PC-3 (cell line): ENCODE data around the gene OR1I1.

Experiments
- EZH2phosphoT487 ChIP-seq: fragments of 300-600 bp; sonication (generic); IDR thresholded peaks from 2 replicates; pipeline ENCODE4 v1.6.1; 2018; ENCODE audit warnings: mild to moderate bottlenecking, antibody characterized with exemption, low read length, borderline replicate concordance
- TF ChIP-seq, protein P1 (sequence below): fragments of 300-600 bp; sonication (generic); conservative IDR thresholded peaks from 2 replicates; pipeline ENCODE4 v1.5.1; 2017; ENCODE audit warnings: antibody characterized with exemption, low read depth, mild to moderate bottlenecking, low read length

DNA sequence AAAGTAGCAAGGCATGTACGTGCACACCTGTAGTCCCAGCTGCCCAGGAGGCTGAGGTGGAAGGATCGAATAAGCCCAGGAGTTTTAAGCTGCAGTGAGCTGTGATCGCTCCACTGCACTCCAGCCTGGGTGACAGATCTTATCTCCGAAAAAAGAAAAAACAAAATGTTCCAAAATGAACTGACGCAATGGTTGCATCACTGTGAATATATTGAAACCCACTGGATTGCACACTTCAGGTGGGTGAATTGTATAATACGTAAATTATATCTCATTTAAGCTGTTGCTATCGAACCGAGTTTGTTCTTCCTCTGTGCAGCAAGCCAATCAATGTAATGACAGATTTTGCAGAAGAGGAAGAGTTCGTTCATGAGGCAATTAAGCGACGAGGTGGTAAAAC is 34.3 kb upstream of the OR1I1 start:
- TF ChIP-seq, protein P1, sequence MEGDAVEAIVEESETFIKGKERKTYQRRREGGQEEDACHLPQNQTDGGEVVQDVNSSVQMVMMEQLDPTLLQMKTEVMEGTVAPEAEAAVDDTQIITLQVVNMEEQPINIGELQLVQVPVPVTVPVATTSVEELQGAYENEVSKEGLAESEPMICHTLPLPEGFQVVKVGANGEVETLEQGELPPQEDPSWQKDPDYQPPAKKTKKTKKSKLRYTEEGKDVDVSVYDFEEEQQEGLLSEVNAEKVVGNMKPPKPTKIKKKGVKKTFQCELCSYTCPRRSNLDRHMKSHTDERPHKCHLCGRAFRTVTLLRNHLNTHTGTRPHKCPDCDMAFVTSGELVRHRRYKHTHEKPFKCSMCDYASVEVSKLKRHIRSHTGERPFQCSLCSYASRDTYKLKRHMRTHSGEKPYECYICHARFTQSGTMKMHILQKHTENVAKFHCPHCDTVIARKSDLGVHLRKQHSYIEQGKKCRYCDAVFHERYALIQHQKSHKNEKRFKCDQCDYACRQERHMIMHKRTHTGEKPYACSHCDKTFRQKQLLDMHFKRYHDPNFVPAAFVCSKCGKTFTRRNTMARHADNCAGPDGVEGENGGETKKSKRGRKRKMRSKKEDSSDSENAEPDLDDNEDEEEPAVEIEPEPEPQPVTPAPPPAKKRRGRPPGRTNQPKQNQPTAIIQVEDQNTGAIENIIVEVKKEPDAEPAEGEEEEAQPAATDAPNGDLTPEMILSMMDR: no peak
- TF ChIP-seq EZH2phosphoT487: no peak
